Spinal cord (tissue), 10 donors: ENCODE results near the gene GARIN5A. TPM values are rescaled to one million over a fixed set of nuclear protein-coding genes. Genes with fewer than 3 reads are reported as not detected.
A peak's percentile ranks its signal among the peaks of the same experiment; 100 is the strongest.
"Not testable (repeated sequence)": the region's sequence is repeated elsewhere in the genome, so short reads cannot be mapped to it uniquely, and the experiment has no call there.

Source experiments
- DNase-seq, 6 donors: peaks; one replicate each; pipeline versions ENCODE4 v3.0.0 to v3.0.0-alpha.2; 2013 to 2015; ENCODE audit warnings: low spot score in 6 of 6, low read depth in 4 of 6
- H3K27ac ChIP-seq: one replicate; pipeline ENCODE4 v1.5.1; 2013; ENCODE audit warnings: low read depth, low read length, control low read depth
- H3K27me3 ChIP-seq: one replicate; pipeline ENCODE4 v1.6.1; 2013; ENCODE audit warnings: low read length; ENCODE audit not compliant: control insufficient read depth, insufficient read depth
- H3K36me3 ChIP-seq: one replicate; pipeline ENCODE4 v1.6.1; 2013; ENCODE audit warnings: low read length; ENCODE audit not compliant: control insufficient read depth, insufficient read depth
- H3K4me1 ChIP-seq: one replicate; pipeline ENCODE4 v1.6.1; 2013; ENCODE audit warnings: low read length; ENCODE audit not compliant: control insufficient read depth, insufficient read depth
- H3K4me3 ChIP-seq: one replicate; pipeline ENCODE4 v1.5.1; 2013; ENCODE audit warnings: low read depth, low read length, control low read depth
- H3K9me3 ChIP-seq: one replicate; pipeline ENCODE4 v1.6.1; 2013; ENCODE audit warnings: low read length; ENCODE audit not compliant: control insufficient read depth, insufficient read depth
- WGBS: methylation state at CpG from one replicate; pipeline ENCODE4 v1.1.5; 2013; ENCODE audit warnings: missing lambda C conversion rate; ENCODE audit not compliant: insufficient coverage; 5-methylcytosine and 5-hydroxymethylcytosine counted together
- polyA plus RNA-seq, 2 donors: library from polyadenylated mRNA; unstranded; fragments of 120-200 nt; gene quantifications; one replicate each; pipeline ENCODE4 v1.2.1, GENCODE V29; 2013; ENCODE audit not compliant: insufficient read length in 2 of 2
- total RNA-seq, 2 donors: library from RNA; depleted of rRNA in 1 of 2; stranded (reverse); fragments of 120-200 nt in 1 of 2; fragments of >200 nt in 1 of 2; gene quantifications; one replicate each; pipeline versions ENCODE4 v1.2.3 to v1.2.4, GENCODE V29; 2013 to 2014
- donor health status: healthy.

Gene GARIN5A
- total and polyA plus RNA-seq, 4 donors, result 4.2 to 14.1 (median 8.7) TPM

DNA sequence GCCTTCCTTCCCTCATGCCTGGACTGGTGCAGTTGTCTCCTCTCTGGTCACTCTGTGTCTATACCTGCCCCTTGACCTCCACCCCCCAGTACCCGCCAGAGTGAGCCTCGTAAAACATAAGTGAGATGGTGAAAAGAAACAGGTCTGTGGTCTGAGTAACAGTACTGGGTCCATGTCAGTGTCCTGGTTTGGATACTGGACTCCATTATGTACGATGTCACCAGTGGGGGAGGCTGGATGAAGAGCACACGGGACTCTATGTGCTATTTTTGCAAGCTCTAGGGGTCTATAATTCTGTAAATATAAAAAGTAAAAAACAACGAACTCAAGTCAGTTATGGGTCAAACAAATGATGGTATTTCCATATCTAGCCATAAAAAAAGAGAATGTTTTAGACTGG is 29.6 kb downstream of the GARIN5A start:
- Histone ChIP-seq H3K36me3 (no peaks in the 10 kb centered on the region), H3K27ac (no peak overlapping the region), H3K27me3 (no peaks in the 10 kb centered on the region), H3K4me1 (no peaks in the 10 kb centered on the region), H3K9me3 (no peaks in the 10 kb centered on the region), H3K4me3 (no peak overlapping the region)
- no peak for DNase-seq
- WGBS, result no CpG with 5 or more reads among the region's 5 CpGs

- no peaks in the 10 kb centered on the region for H3K9me3 ChIP-seq
- H3K27ac ChIP-seq, result no peak overlapping the region
- DNase-seq, result no peak
- H3K4me1 ChIP-seq, result no peaks in the 10 kb centered on the region
- H3K36me3 ChIP-seq, result no peaks in the 10 kb centered on the region
- H3K27me3 ChIP-seq, result no peaks in the 10 kb centered on the region
- no peak overlapping the region for H3K4me3 ChIP-seq
- 60% methylated on average over 1 of the region's 1 CpG for WGBS
Observed at GRCh38 chr19:50444059-50444458, 32.6 kb downstream of the GARIN5A start.

- not testable (repeated sequence) for H3K4me3 ChIP-seq, DNase-seq, H3K36me3 ChIP-seq, H3K4me1 ChIP-seq, H3K27ac ChIP-seq, H3K27me3 ChIP-seq, H3K9me3 ChIP-seq
- WGBS, result 91% methylated on average over 1 of the region's 2 CpGs
Observed at GRCh38 chr19:50439130-50439529, 37.5 kb downstream of the GARIN5A start.

- no peaks in the 10 kb centered on the region for H3K36me3 ChIP-seq
- no peak for DNase-seq
- 89% methylated on average over 4 of the region's 5 CpGs for WGBS
- no peak overlapping the region for H3K27ac ChIP-seq
- H3K27me3 ChIP-seq, result no peaks in the 10 kb centered on the region
- H3K4me1 ChIP-seq, result no peaks in the 10 kb centered on the region
- no peak overlapping the region for H3K4me3 ChIP-seq
- no peaks in the 10 kb centered on the region for H3K9me3 ChIP-seq
Observed at GRCh38 chr19:50437862-50438449, 38.7 kb downstream of the GARIN5A start.

- Histone ChIP-seq H3K27me3 (peaks cover 8% of the 10 kb centered on the region), H3K4me3 (no peak overlapping the region), H3K4me1 (peaks cover 18% of the 10 kb centered on the region), H3K27ac (no peak overlapping the region), H3K36me3 (no peaks in the 10 kb centered on the region), H3K9me3 (no peaks in the 10 kb centered on the region)
- 78% methylated on average over 7 of the region's 12 CpGs for WGBS
- no peak for DNase-seq
Observed at GRCh38 chr19:50435627-50436026, 41.0 kb downstream of the GARIN5A start.

- no peak overlapping the region for H3K27ac ChIP-seq
- peaks cover 11% of the 10 kb centered on the region for H3K27me3 ChIP-seq
- 86% methylated on average over 15 of the region's 17 CpGs for WGBS
- no peak for DNase-seq
- no peak overlapping the region for H3K4me3 ChIP-seq
- H3K4me1 ChIP-seq, result peaks cover 18% of the 10 kb centered on the region
- H3K36me3 ChIP-seq, result no peaks in the 10 kb centered on the region
- no peaks in the 10 kb centered on the region for H3K9me3 ChIP-seq
Observed at GRCh38 chr19:50435221-50435620, 41.4 kb downstream of the GARIN5A start.

- Histone ChIP-seq H3K27me3 (peaks cover 15% of the 10 kb centered on the region), H3K27ac (no peak overlapping the region), H3K4me1 (peaks cover 18% of the 10 kb centered on the region), H3K36me3 (no peaks in the 10 kb centered on the region), H3K4me3 (no peak overlapping the region), H3K9me3 (no peaks in the 10 kb centered on the region)
- DNase-seq, result no peak
- WGBS, result 37% methylated on average over 9 of the region's 12 CpGs
Observed at GRCh38 chr19:50434525-50434924, 42.1 kb downstream of the GARIN5A start.

DNA sequence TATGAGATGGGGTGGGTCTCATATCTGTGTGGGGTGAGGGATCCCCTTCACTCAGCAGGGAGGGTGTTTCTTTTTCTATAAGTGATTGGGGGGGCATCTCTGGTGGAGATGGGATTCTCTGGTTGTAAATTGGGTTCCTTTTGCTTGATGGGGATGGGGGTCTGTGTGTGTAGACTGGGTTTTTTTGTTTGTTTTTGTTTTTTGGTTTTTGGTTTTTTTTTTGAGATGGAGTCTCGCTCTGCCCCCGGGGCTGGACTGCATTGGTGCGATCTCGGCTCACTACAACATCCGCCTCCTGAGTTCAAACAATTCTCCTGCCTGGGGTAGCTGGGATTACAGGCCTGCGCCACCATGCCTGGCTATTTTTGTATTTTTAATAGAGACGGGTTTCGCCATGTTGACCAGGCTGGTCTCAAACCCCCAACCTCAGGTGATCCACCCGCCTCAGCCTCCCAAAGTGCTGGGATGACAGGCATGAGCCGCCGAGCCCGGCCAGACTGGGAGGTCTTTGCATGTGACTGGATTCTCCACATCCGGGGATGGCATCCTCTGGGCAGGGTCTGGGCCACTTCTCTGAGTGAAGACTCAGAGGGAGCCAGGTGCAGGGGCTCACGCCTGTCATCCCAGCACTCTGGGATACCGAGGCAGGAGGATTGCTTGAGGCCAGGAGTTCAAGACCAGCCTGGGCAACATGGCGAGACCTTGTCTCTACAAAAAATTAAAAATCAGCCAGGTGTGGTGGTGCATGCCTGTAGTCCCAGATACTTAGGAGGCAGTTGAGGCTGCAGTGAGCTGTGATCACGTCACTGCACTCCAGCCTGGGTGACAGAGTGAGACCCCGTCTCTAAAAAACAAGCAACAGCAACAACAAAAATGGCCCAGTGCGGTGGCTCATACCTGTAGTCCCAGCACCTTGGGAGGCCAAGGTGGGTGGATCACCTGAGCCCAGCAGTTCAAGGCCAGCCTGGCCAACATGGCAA is 43.2 kb downstream of the GARIN5A start:
- H3K27ac ChIP-seq, result no peak overlapping the region
- H3K27me3 ChIP-seq, result peaks cover 20% of the 10 kb centered on the region
- no peaks in the 10 kb centered on the region for H3K9me3 ChIP-seq
- no peaks in the 10 kb centered on the region for H3K36me3 ChIP-seq
- peaks cover 18% of the 10 kb centered on the region for H3K4me1 ChIP-seq
- DNase-seq, result no peak
- no peak overlapping the region for H3K4me3 ChIP-seq
- 85% methylated on average over 17 of the region's 19 CpGs for WGBS

DNA sequence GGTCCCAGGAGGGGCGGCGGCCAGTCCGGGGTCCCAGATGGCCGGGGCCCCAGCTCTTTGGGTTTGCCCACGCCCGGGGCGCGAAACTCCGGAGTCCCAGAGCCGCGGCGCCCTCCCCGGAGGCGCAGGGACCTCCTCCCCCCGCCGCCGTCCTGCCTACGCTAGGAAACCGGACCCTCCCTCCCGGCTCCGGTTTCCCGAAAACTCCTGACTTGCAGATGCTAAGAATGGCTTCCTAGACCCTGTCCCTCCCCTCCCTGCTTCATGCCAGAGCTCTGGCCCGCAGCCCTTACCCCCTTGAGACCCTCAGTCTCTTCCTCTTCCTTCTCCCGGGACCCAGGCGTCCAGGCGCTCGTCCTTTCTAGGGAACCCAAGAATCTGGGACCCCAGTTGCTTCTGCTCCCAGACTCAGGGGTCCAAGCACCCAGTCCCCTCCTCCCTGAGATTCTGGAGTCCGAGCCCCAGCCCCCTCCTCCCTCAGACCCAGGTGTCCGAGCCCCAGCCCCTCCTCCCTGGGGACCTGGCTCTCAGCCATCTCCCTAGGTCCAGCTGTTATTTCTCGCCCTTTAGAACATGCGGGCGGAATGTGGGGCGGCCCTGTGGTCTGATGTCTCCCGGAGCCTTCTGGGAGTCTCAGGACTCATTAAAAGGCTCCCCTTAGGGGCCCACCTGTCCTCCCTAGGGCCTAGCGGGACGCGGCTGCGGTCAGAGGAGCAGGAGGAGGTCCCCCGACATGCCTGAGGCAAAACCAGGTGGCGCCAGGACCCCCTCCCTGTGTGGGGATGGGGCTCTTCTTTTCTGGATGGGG is 44.2 kb downstream of the GARIN5A start, which contains the start of gene MYBPC2:
TSS of gene MYBPC2 (plus strand) at position 672 of the 808 bp plus-strand sequence. CDS start at position 734, 62 bp downstream.
- peak in 3 of 6 donors; percentile 3 to 65 (median 33) for DNase-seq
- peak within 1 kb of the TSS; percentile 65 for H3K4me3 ChIP-seq
- WGBS, result 3% methylated on average over 40 of the region's 40 CpGs
- no peak within 1 kb of the TSS for H3K27ac ChIP-seq
- peaks cover 29% of the 10 kb centered on the region for H3K27me3 ChIP-seq
- H3K9me3 ChIP-seq, result no peaks in the 10 kb centered on the region
- peaks cover 27% of the 10 kb centered on the region for H3K4me1 ChIP-seq
- no peaks in the 10 kb centered on the region for H3K36me3 ChIP-seq
